Tibial artery (tissue), 4 donors: ENCODE results near the gene ZNF518A.

Source experiments
- DNase-seq, 2 donors: peaks; one replicate each; pipeline ENCODE4 v3.0.0-alpha.2; 2019
- H3K27ac ChIP-seq, 2 donors: fragments of 200-600 bp; sonication (generic) in 1 of 2; 1 replicate in 1 of 2; 2 replicates in 1 of 2; pipeline ENCODE4 v1.5.1; 2018 to 2019; ENCODE audit warnings: mild to moderate bottlenecking in 1 of 2
- H3K27me3 ChIP-seq, 2 donors: fragments of 200-600 bp; sonication (generic) in 1 of 2; one replicate each; pipeline versions ENCODE4 v1.5.1 to v1.6.0; 2016 to 2019
- H3K36me3 ChIP-seq, 3 donors: fragments of 200-600 bp; sonication (generic) in 2 of 3; one replicate each; pipeline ENCODE4 v1.5.1; 2016 to 2019; ENCODE audit warnings: mild to moderate bottlenecking in 2 of 3
- H3K4me1 ChIP-seq, 4 donors: fragments of 200-600 bp; sonication (generic) in 2 of 4; 1 replicate in 3 of 4; 2 replicates in 1 of 4; pipeline ENCODE4 v1.5.1; 2016 to 2019
- H3K4me3 ChIP-seq, 2 donors: fragments of 200-600 bp; sonication (generic) in 1 of 2; 1 replicate in 1 of 2; 2 replicates in 1 of 2; pipeline ENCODE4 v1.5.1; 2018 to 2019; ENCODE audit warnings: mild to moderate bottlenecking in 2 of 2
- H3K9me3 ChIP-seq, 3 donors: fragments of 200-600 bp; sonication (generic) in 1 of 3; one replicate each; pipeline ENCODE4 v1.5.1; 2016 to 2019
- intact Hi-C: fragments of 100-400 bp; cut with DNase I; formaldehyde crosslinking; loops from one replicate; pipeline ENCODE4 v1.15.0; 2023; ENCODE audit warnings: low total_unique reads
- TF ChIP-seq, protein P1 (sequence below), 2 experiments: fragments of 200-600 bp in 1 of 2; fragments of 450-650 bp in 1 of 2; IDR thresholded peaks; one replicate each; pipeline ENCODE4 v1.5.1; 2017 to 2019; ENCODE audit warnings: antibody characterized with exemption in 2 of 2, mild to moderate bottlenecking in 1 of 2, moderate library complexity in 1 of 2

The ZNF518A gene, protein sequence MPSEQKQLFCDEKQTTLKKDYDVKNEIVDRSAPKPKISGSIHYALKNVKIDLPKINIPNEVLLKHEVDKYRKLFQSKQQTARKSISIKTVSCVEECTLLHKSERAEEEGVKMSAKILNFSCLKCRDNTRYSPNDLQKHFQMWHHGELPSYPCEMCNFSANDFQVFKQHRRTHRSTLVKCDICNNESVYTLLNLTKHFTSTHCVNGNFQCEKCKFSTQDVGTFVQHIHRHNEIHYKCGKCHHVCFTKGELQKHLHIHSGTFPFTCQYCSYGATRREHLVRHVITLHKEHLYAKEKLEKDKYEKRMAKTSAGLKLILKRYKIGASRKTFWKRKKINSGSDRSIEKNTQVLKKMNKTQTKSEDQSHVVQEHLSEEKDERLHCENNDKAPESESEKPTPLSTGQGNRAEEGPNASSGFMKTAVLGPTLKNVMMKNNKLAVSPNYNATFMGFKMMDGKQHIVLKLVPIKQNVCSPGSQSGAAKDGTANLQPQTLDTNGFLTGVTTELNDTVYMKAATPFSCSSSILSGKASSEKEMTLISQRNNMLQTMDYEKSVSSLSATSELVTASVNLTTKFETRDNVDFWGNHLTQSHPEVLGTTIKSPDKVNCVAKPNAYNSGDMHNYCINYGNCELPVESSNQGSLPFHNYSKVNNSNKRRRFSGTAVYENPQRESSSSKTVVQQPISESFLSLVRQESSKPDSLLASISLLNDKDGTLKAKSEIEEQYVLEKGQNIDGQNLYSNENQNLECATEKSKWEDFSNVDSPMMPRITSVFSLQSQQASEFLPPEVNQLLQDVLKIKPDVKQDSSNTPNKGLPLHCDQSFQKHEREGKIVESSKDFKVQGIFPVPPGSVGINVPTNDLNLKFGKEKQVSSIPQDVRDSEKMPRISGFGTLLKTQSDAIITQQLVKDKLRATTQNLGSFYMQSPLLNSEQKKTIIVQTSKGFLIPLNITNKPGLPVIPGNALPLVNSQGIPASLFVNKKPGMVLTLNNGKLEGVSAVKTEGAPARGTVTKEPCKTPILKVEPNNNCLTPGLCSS (N-terminal part only)

DNA sequence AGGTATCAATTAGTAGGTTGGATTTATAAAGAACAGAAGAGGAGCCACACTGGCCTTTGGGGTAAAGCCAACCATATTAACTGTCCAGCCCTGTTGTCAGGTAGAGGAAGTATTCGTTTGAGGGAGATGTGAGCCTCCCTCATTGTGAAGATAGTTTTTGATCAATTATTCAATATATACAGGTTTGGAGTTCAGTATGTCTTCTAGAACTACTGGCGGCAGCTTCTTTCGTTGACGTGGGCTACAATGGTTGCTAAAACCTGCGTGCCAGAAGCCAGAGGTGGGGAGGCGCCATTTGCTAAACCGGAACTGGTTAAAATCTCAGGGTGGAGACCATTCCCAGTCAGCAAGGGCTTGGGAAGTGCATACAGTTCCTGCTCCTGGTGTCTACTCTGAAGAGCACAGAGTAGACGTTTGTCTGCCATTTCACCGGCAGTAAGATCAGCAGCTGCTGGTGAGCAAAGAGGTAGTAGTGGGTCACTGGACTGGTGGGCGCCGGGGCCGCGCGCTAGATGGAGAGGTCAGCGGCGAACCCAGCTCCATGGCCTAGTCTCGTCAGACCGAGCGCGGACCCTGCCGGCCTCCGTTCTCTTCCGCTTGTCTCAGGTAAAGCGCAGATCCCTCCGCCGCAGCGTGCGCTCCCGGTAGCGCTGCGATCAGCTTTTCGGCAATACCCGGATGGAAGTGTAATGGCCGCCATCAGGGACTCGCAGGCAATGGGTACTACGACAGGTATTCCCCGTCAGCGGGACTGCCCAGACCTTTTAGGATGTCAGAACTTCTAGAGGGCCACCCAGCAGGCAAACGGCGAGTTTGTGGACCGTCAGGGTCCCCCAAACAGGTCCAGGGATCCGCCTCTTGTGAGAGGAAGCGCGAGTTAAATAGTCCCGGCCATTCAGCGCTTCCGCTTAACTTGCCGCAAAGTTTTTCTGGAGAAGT lies at the start of gene ZNF518A:
TSS of gene ZNF518A (plus strand) at position 911 of the 939 bp plus-strand sequence. CDS start 26,026 bp downstream, outside the sequence.
- Histone ChIP-seq H3K4me3 (peak within 1 kb of the TSS; percentile 76 to 79), H3K27ac (peak within 1 kb of the TSS; percentile 85), H3K36me3 (peaks cover 5 to 15% (median 15%) of the 10 kb centered on the region in 3 donors), H3K4me1 (peaks cover 0 to 11% (median 7%) of the 10 kb centered on the region in 4 donors), H3K27me3 (peaks cover 0 to 12% of the 10 kb centered on the region in 2 donors), H3K9me3 (no peaks in the 10 kb centered on the region)
- DNase-seq: peak; percentile 80 to 93
- intact Hi-C loops: loop anchor here (2.0 kb wide), 1 partner anchor 39 kb away; no protein-coding TSS in a partner anchor
- TF ChIP-seq, protein P1, sequence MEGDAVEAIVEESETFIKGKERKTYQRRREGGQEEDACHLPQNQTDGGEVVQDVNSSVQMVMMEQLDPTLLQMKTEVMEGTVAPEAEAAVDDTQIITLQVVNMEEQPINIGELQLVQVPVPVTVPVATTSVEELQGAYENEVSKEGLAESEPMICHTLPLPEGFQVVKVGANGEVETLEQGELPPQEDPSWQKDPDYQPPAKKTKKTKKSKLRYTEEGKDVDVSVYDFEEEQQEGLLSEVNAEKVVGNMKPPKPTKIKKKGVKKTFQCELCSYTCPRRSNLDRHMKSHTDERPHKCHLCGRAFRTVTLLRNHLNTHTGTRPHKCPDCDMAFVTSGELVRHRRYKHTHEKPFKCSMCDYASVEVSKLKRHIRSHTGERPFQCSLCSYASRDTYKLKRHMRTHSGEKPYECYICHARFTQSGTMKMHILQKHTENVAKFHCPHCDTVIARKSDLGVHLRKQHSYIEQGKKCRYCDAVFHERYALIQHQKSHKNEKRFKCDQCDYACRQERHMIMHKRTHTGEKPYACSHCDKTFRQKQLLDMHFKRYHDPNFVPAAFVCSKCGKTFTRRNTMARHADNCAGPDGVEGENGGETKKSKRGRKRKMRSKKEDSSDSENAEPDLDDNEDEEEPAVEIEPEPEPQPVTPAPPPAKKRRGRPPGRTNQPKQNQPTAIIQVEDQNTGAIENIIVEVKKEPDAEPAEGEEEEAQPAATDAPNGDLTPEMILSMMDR (IDR thresholded peaks at IDR 0.05): no peak

DNA sequence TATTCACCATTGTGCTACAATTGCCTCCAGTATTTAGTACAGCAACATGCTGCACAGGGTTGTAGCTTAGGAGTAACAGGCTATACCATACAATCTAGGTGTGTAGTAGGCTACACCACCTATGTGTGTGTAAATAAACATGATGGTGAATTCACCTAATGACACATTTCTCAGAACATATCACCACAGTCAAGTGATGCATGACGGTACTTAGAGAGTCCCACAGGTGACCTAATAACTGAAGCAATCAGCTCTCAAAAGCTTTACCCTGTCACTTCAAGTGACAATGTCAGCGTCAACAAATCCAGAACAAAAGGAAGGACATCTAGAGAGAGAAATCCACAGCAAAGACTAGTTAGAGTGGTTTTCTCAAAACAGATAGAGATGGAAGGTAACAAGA lies 47.9 kb upstream of the ZNF518A start:
- Histone ChIP-seq H3K27ac (no peak overlapping the region), H3K27me3 (no peaks in the 10 kb centered on the region), H3K4me1 (no peaks in the 10 kb centered on the region), H3K36me3 (peaks cover 0 to 7% (median 6%) of the 10 kb centered on the region in 3 donors), H3K4me3 (no peak overlapping the region), H3K9me3 (no peaks in the 10 kb centered on the region)
- intact Hi-C loops: no loop called here
- DNase-seq: no peak
- TF ChIP-seq, protein P1 (IDR thresholded peaks at IDR 0.05): no peak

DNA sequence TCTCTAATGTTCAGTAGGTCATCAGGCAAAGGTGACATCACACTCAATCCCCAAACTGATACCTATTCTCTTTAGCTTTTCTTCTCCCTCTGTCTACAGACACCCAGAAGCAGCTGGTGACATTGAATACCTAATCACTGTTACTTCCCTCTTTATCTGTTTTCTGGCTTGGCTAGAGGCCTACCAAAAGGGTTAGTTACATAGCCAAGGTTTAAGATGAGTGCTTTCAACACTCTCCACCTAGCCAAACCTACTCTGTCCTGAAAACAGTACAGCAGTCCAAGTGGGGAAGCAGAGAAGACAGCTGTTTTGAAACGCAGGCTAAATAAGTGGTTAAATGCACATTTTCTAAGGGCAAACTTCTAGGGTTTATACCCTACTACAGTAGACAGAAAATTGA lies 47.3 kb upstream of the ZNF518A start:
- no peak for DNase-seq
- Histone ChIP-seq H3K9me3 (no peaks in the 10 kb centered on the region), H3K27ac (no peak overlapping the region), H3K36me3 (peaks cover 0 to 7% (median 6%) of the 10 kb centered on the region in 3 donors), H3K27me3 (no peaks in the 10 kb centered on the region), H3K4me1 (no peaks in the 10 kb centered on the region), H3K4me3 (no peak overlapping the region)
- intact Hi-C loops: no loop called here
- TF ChIP-seq, protein P1 (IDR thresholded peaks at IDR 0.05): no peak

DNA sequence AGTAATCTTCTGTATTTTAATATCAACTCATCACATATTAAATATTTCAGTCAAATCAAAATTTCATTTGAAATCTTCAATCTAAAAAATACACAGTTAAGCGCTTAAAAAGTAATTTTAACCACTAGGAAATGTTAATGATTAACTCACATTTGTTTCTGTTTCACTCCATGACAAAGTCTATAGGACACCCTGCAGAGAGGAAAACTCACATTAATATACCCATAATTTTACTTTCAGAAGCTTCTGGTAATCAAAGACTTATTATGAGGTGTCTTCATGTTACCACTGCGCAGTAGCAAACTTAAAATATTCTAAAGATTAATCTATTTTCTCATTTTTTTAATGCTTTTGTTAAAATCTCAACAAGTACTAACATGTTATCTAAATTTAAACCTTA lies 41.0 kb upstream of the ZNF518A start:
- Histone ChIP-seq H3K36me3 (no peaks in the 10 kb centered on the region), H3K27ac (peak overlapping the region; percentile 87), H3K4me1 (peaks cover 0 to 4% (median 0%) of the 10 kb centered on the region in 4 donors), H3K4me3 (peak overlapping the region; percentile 69 to 87), H3K9me3 (no peaks in the 10 kb centered on the region), H3K27me3 (peaks cover 0 to 17% of the 10 kb centered on the region in 2 donors)
- intact Hi-C loops: no loop called here
- TF ChIP-seq, protein P1 (IDR thresholded peaks at IDR 0.05): no peak
- no peak for DNase-seq
